RWPE1 (cell line): ENCODE measurements around the gene COL15A1.

Source experiments
- CTCF ChIA-PET: fragments of 350-600 bp; sonication (Branson Sonifier 250); formaldehyde crosslinking; extraction: SDS; loops from one replicate; lab custom pipeline; 2021; lab: Yijun Ruan, JAX
- POLR2A ChIA-PET: fragments of 400-600 bp; formaldehyde crosslinking; extraction: SDS; loops from one replicate; lab custom pipeline; 2020; ENCODE audit warnings: antibody characterized with exemption; ENCODE audit not compliant: low non-redundant PET; lab: Yijun Ruan, JAX
- DNase-seq: peaks from one replicate; pipeline ENCODE4 v3.0.0; 2012; ENCODE audit warnings: low spot score
- H3K27ac ChIP-seq: fragments of 450-650 bp; 2 replicates; pipeline ENCODE4 v1.5.1; 2017
- CTCF ChIP-seq: fragments of 450-650 bp; conservative IDR thresholded peaks from 2 replicates; pipeline ENCODE4 v1.5.1; 2017; ENCODE audit warnings: low read depth, mild to moderate bottlenecking

Gene COL15A1

GRCh38 chr9:98994172-98995058 lies 50.7 kb downstream of the COL15A1 start:
- CTCF ChIA-PET = interaction anchor here (0.5 to 1.1 kb wide), 4 partner anchors 133 to 671 kb away, joined by 3 to 7 read pairs (median 4); no protein-coding TSS in a partner anchor
- H3K27ac ChIP-seq = no peak overlapping the region
- no peak for TF ChIP-seq CTCF
- DNase-seq = no peak
- POLR2A ChIA-PET = no interaction called here

- ChIA-PET POLR2A (no interaction called here), CTCF (interaction anchor here (0.5 to 1.3 kb wide), 3 partner anchors 147 to 672 kb away, joined by 3 to 7 read pairs (median 3); no protein-coding TSS in a partner anchor)
- no peak for TF ChIP-seq CTCF
- no peak for DNase-seq
- H3K27ac ChIP-seq = no peak overlapping the region
Observed at GRCh38 chr9:98995059-98995671, 51.5 kb downstream of the COL15A1 start.

GRCh38 chr9:98995971-98996504 lies 52.3 kb downstream of the COL15A1 start:
- no peak for TF ChIP-seq CTCF
- POLR2A ChIA-PET = no interaction called here
- H3K27ac ChIP-seq = no peak overlapping the region
- no peak for DNase-seq
- CTCF ChIA-PET = interaction anchor here (1.3 to 1.5 kb wide), 2 partner anchors 21 to 148 kb away, joined by 3 to 5 read pairs; no protein-coding TSS in a partner anchor

- DNase-seq = no peak
- no peak overlapping the region for H3K27ac ChIP-seq
- ChIA-PET POLR2A (no interaction called here), CTCF (interaction anchor here (1.1 to 6.6 kb wide), 8 partner anchors 23 to 191 kb away, joined by 3 to 66 read pairs (median 6); no protein-coding TSS in a partner anchor)
- TF ChIP-seq CTCF = no peak
Observed at GRCh38 chr9:98997604-98998003, 53.9 kb downstream of the COL15A1 start.

- H3K27ac ChIP-seq = no peak overlapping the region
- ChIA-PET CTCF (interaction anchor here (0.5 to 6.6 kb wide), 26 partner anchors 9 to 562 kb away, joined by 3 to 66 read pairs (median 3); no protein-coding TSS in a partner anchor), POLR2A (no interaction called here)
- peak; percentile 83 for DNase-seq
- TF ChIP-seq CTCF = peak; percentile 87
Observed at GRCh38 chr9:98998441-98999151, 54.9 kb downstream of the COL15A1 start.
